HepG2 (cell line): ENCODE measurements around the gene WDR20. TPM values are rescaled to one million over a fixed set of nuclear protein-coding genes. Genes with fewer than 3 reads are reported as not detected.

Source experiments
- ESRRA ChIP-seq: sonication (generic); formaldehyde crosslinking; IDR thresholded peaks from 2 replicates; pipeline ENCODE4 v1.5.1; 2020; ENCODE audit warnings: mild to moderate bottlenecking, low read depth, missing genetic modification reagents
- FOSL2 ChIP-seq: sonication (generic); formaldehyde crosslinking; IDR thresholded peaks from 2 replicates; pipeline ENCODE4 v1.4.0; 2020; ENCODE audit warnings: missing genetic modification reagents
- FOXP4 ChIP-seq: sonication (generic); formaldehyde crosslinking; IDR thresholded peaks from 2 replicates; pipeline ENCODE4 v1.4.0; 2020; ENCODE audit warnings: missing genetic modification reagents
- HNRNPH1 ChIP-seq: fragments of 200-400 bp; formaldehyde crosslinking; optimal IDR thresholded peaks from 2 replicates; pipeline ENCODE3; 2017; ENCODE audit warnings: mild to moderate bottlenecking, low read depth, low read length
- MTA1 ChIP-seq: sonication (generic); formaldehyde crosslinking; IDR thresholded peaks from 2 replicates; pipeline ENCODE4 v1.4.0; 2020; ENCODE audit warnings: missing genetic modification reagents, mild to moderate bottlenecking, borderline replicate concordance
- NCOA5 ChIP-seq: sonication (generic); formaldehyde crosslinking; IDR thresholded peaks from 2 replicates; pipeline ENCODE4 v1.4.0; 2020; ENCODE audit warnings: missing genetic modification reagents
- NONO ChIP-seq, 2 experiments: fragments of 450-650 bp in 1 of 2; sonication (generic) in 1 of 2; formaldehyde crosslinking in 1 of 2; IDR thresholded peaks in 1 of 2; conservative IDR thresholded peaks in 1 of 2; 2 replicates each; pipeline versions ENCODE4 v1.6.1 to v1.8.0; 2017 to 2022; ENCODE audit warnings: mild to moderate bottlenecking in 1 of 2, missing genetic modification reagents in 1 of 2, moderate library complexity in 1 of 2
- NR3C1 ChIP-seq: sonication (generic); formaldehyde crosslinking; IDR thresholded peaks from 2 replicates; pipeline ENCODE4 v1.4.0; 2020; ENCODE audit warnings: missing genetic modification reagents
- RAD51 ChIP-seq: fragments of 450-650 bp; IDR thresholded peaks from 2 replicates; pipeline ENCODE4 v1.6.1; 2016; ENCODE audit warnings: borderline replicate concordance
- SAP130 ChIP-seq: IDR thresholded peaks from 2 replicates; pipeline ENCODE4 v1.6.1; 2016; ENCODE audit warnings: low read depth
- XRCC5 ChIP-seq: fragments of 200-400 bp; formaldehyde crosslinking; optimal IDR thresholded peaks from 2 replicates; pipeline ENCODE3; 2017; ENCODE audit warnings: mild to moderate bottlenecking, low read length
- ZNF138 ChIP-seq: sonication (generic); formaldehyde crosslinking; IDR thresholded peaks from 2 replicates; pipeline ENCODE4 v1.5.0; 2020; ENCODE audit warnings: mild to moderate bottlenecking, low read depth, missing genetic modification reagents
- ZNF225 ChIP-seq: sonication (generic); formaldehyde crosslinking; IDR thresholded peaks from 2 replicates; pipeline ENCODE4 v1.4.0; 2020; ENCODE audit warnings: mild to moderate bottlenecking, missing genetic modification reagents
- ZNF512B ChIP-seq: sonication (generic); formaldehyde crosslinking; IDR thresholded peaks from 2 replicates; pipeline ENCODE4 v1.5.1; 2020; ENCODE audit warnings: missing genetic modification reagents, mild to moderate bottlenecking, borderline replicate concordance
- ZNF747 ChIP-seq: sonication (generic); formaldehyde crosslinking; IDR thresholded peaks from 2 replicates; pipeline ENCODE4 v1.8.1; 2023; ENCODE audit warnings: missing genetic modification reagents, mild to moderate bottlenecking, borderline replicate concordance
- ZSCAN20 ChIP-seq: sonication (generic); formaldehyde crosslinking; IDR thresholded peaks from 2 replicates; pipeline ENCODE4 v1.4.0; 2020; ENCODE audit warnings: missing genetic modification reagents, mild to moderate bottlenecking, borderline replicate concordance
- polyA plus RNA-seq, 8 experiments: library from polyadenylated mRNA; depleted of rRNA in 3 of 8; stranded (reverse) in 7 of 8; unstranded in 1 of 8; fragments of >200 nt; fragmentation: Illumina TruSeq in 4 of 8; extraction: Trizol in 4 of 8; gene quantifications; 2 replicates each; pipeline versions ENCODE4 v1.2.1 to v1.2.3, GENCODE V29; 2011 to 2016; ENCODE audit warnings: low read depth in 4 of 8, missing spikeins in 1 of 8, mixed read lengths in 1 of 8; ENCODE audit not compliant: insufficient read depth in 1 of 8
- total RNA-seq, 5 experiments: library from RNA; depleted of rRNA; stranded (reverse); fragments of >200 nt; fragmentation: Illumina TruSeq; extraction: Trizol; gene quantifications; 2 replicates each; pipeline ENCODE4 v1.2.3, GENCODE V29; 2016; ENCODE audit warnings: low read depth in 1 of 5
- TF ChIP-seq, protein P1 (sequence below): sonication (generic); formaldehyde crosslinking; conservative IDR thresholded peaks from 2 replicates; pipeline ENCODE4 v1.4.0; 2020; ENCODE audit warnings: missing genetic modification reagents
- TF ChIP-seq, protein P2 (sequence below): sonication (generic); formaldehyde crosslinking; IDR thresholded peaks from 2 replicates; pipeline ENCODE4 v1.8.0; 2022; ENCODE audit warnings: missing genetic modification reagents, mild to moderate bottlenecking, moderate library complexity, borderline replicate concordance
- TF ChIP-seq, protein P3 (sequence below): sonication (generic); formaldehyde crosslinking; IDR thresholded peaks from 2 replicates; pipeline ENCODE4 v1.9.0; 2021; ENCODE audit warnings: missing genetic modification reagents, borderline replicate concordance

Gene WDR20
- total and polyA plus RNA-seq, 2 of the 13 experiments (the other 11 are each of a cell fraction or from before 2014, with no cell fraction given): 10.4 to 23.2 TPM

- TF ChIP-seq, protein P1, sequence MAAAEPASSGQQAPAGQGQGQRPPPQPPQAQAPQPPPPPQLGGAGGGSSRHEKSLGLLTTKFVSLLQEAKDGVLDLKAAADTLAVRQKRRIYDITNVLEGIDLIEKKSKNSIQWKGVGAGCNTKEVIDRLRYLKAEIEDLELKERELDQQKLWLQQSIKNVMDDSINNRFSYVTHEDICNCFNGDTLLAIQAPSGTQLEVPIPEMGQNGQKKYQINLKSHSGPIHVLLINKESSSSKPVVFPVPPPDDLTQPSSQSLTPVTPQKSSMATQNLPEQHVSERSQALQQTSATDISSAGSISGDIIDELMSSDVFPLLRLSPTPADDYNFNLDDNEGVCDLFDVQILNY (CRISPR knock-in tag): no peak
- no peak for TF ChIP-seq ZSCAN20 (CRISPR knock-in tag)
- no peak for TF ChIP-seq RAD51
- no peak for TF ChIP-seq ZNF225 (CRISPR knock-in tag)
- TF ChIP-seq ZNF138: no peak
- no peak for TF ChIP-seq NR3C1
- TF ChIP-seq NCOA5 (CRISPR knock-in tag): no peak
- TF ChIP-seq, protein P2, sequence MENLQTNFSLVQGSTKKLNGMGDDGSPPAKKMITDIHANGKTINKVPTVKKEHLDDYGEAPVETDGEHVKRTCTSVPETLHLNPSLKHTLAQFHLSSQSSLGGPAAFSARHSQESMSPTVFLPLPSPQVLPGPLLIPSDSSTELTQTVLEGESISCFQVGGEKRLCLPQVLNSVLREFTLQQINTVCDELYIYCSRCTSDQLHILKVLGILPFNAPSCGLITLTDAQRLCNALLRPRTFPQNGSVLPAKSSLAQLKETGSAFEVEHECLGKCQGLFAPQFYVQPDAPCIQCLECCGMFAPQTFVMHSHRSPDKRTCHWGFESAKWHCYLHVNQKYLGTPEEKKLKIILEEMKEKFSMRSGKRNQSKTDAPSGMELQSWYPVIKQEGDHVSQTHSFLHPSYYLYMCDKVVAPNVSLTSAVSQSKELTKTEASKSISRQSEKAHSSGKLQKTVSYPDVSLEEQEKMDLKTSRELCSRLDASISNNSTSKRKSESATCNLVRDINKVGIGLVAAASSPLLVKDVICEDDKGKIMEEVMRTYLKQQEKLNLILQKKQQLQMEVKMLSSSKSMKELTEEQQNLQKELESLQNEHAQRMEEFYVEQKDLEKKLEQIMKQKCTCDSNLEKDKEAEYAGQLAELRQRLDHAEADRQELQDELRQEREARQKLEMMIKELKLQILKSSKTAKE (CRISPR knock-in tag): no peak
- peak; percentile 52 for TF ChIP-seq XRCC5
- peak; percentile 68 for TF ChIP-seq SAP130 (CRISPR knock-in tag)
- TF ChIP-seq HNRNPH1: no peak
- no peak for TF ChIP-seq NONO (IDR thresholded peaks at IDR 0.05)
- no peak for TF ChIP-seq NONO (CRISPR knock-in tag; conservative IDR thresholded peaks at IDR 0.05)
- TF ChIP-seq MTA1: no peak
- no peak for TF ChIP-seq ZNF512B (CRISPR knock-in tag)
- TF ChIP-seq FOSL2 (CRISPR knock-in tag): no peak
- TF ChIP-seq, protein P3, sequence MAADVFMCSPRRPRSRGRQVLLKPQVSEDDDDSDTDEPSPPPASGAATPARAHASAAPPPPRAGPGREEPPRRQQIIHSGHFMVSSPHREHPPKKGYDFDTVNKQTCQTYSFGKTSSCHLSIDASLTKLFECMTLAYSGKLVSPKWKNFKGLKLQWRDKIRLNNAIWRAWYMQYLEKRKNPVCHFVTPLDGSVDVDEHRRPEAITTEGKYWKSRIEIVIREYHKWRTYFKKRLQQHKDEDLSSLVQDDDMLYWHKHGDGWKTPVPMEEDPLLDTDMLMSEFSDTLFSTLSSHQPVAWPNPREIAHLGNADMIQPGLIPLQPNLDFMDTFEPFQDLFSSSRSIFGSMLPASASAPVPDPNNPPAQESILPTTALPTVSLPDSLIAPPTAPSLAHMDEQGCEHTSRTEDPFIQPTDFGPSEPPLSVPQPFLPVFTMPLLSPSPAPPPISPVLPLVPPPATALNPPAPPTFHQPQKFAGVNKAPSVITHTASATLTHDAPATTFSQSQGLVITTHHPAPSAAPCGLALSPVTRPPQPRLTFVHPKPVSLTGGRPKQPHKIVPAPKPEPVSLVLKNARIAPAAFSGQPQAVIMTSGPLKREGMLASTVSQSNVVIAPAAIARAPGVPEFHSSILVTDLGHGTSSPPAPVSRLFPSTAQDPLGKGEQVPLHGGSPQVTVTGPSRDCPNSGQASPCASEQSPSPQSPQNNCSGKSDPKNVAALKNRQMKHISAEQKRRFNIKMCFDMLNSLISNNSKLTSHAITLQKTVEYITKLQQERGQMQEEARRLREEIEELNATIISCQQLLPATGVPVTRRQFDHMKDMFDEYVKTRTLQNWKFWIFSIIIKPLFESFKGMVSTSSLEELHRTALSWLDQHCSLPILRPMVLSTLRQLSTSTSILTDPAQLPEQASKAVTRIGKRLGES (CRISPR knock-in tag): no peak
- TF ChIP-seq ZNF747 (CRISPR knock-in tag): no peak
- no peak for TF ChIP-seq ESRRA (CRISPR knock-in tag)
- TF ChIP-seq FOXP4 (CRISPR knock-in tag): no peak
These were observed 95.7 kb downstream of the WDR20 start (continued) for GRCh38 chr14:102235275-102235897.
